Uterus (tissue), 4 donors: ENCODE results near the gene WDR88. TPM values are rescaled to one million over a fixed set of nuclear protein-coding genes. Genes with fewer than 3 reads are reported as not detected.
"Not testable (repeated sequence)": the region's sequence is repeated elsewhere in the genome, so short reads cannot be mapped to it uniquely, and the experiment has no call there.

Experiments used
- DNase-seq, 2 donors: peaks; one replicate each; pipeline ENCODE4 v3.0.0-alpha.2; 2019 to 2020
- H3K27ac ChIP-seq, 2 donors: fragments of 200-600 bp; sonication (generic); 1 replicate in 1 of 2; 2 replicates in 1 of 2; pipeline ENCODE4 v1.5.1; 2016 to 2018
- H3K27me3 ChIP-seq, 2 donors: fragments of 200-600 bp; sonication (generic); one replicate each; pipeline ENCODE4 v1.5.1; 2018 to 2019; ENCODE audit warnings: control low read depth in 1 of 2
- H3K36me3 ChIP-seq, 2 donors: fragments of 200-600 bp; sonication (generic); one replicate each; pipeline ENCODE4 v1.5.1; 2019; ENCODE audit warnings: control low read depth in 1 of 2
- H3K4me1 ChIP-seq, 2 donors: fragments of 200-600 bp; sonication (generic); one replicate each; pipeline ENCODE4 v1.5.1; 2018 to 2019; ENCODE audit warnings: control low read depth in 1 of 2
- H3K4me3 ChIP-seq, 2 donors: fragments of 200-600 bp; sonication (generic); 1 replicate in 1 of 2; 2 replicates in 1 of 2; pipeline ENCODE4 v1.5.1; 2018 to 2019; ENCODE audit warnings: mild to moderate bottlenecking in 1 of 2
- H3K9me3 ChIP-seq, 2 donors: fragments of 200-600 bp; sonication (generic); one replicate each; pipeline ENCODE4 v1.5.1; 2019; ENCODE audit warnings: control low read depth in 1 of 2
- POLR2A ChIP-seq, 2 donors: fragments of 450-650 bp; IDR thresholded peaks; one replicate each; pipeline ENCODE4 v1.6.1; 2016; ENCODE audit warnings: antibody characterized with exemption in 2 of 2, mild to moderate bottlenecking in 1 of 2, moderate library complexity in 1 of 2
- intact Hi-C: fragments of 100-400 bp; cut with DNase I; formaldehyde crosslinking; loops from one replicate; pipeline ENCODE4 v1.15.1; 2023; ENCODE audit warnings: low total_unique reads
- total RNA-seq, 4 donors: library from RNA; depleted of rRNA in 3 of 4; stranded (reverse); fragments of >200 nt in 3 of 4; gene quantifications; one replicate each; pipeline versions ENCODE4 v1.1.0 to v1.2.4, GENCODE V29; 2014 to 2023
- TF ChIP-seq, protein P1 (sequence below), 4 experiments: fragments of 200-600 bp in 2 of 4; fragments of 450-650 bp in 2 of 4; sonication (generic) in 2 of 4; IDR thresholded peaks; one replicate each; pipeline ENCODE4 v1.5.1; 2016 to 2019; ENCODE audit warnings: antibody characterized with exemption in 4 of 4, mild to moderate bottlenecking in 2 of 4, moderate library complexity in 1 of 4
- donor health status: DM: yes; HTN: yes; CAD: no.

WDR88 gene
- total RNA-seq, 4 donors from 2014 or later = not detected

DNA sequence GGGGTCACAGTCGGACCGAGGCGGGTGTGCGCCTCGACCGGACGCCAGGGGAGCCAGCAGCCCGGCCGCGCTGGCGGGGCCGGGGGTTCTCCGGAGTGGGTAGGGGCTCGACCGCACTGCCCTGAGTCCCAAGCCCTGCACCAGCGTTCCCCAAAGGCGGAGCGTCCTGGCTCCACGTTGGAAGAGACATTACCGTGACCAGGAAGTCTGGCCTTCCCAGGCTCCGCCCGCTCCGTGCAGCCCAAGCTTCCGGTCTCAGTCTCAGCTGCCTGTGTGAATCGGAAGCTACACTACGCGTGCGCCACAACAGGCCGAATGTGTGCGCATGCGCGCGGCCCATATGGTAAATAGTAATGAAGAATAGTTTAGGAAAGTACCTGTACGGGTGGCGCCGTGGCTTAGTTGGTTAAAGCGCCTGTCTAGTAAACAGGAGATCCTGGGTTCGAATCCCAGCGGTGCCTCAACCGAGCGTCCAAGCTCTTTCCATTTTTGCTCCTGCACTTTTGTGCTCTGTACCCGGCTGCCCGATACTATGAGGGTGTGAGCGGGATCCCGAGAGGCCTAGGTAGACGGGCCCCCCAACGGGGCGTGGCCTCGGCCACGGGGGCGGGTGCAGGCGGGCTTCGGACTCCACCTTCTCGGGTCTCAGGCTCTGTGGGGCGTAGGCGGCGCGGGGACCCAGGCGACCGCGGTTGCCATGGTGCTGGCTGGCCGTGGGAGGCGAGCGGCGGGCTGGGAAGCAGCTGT, 44.9 kb downstream of the WDR88 start:
- peak; percentile 98 to 99 for DNase-seq
- Histone ChIP-seq H3K27me3 (no peaks in the 10 kb centered on the region), H3K27ac (peak overlapping the region; percentile 87 to 88), H3K4me1 (peaks cover 0 to 17% of the 10 kb centered on the region in 2 donors), H3K4me3 (peak overlapping the region; percentile 71 to 95), H3K9me3 (no peaks in the 10 kb centered on the region), H3K36me3 (no peaks in the 10 kb centered on the region)
- peak; percentile 62 to 75 for TF ChIP-seq POLR2A (IDR thresholded peaks at IDR 0.05)
- TF ChIP-seq, protein P1, sequence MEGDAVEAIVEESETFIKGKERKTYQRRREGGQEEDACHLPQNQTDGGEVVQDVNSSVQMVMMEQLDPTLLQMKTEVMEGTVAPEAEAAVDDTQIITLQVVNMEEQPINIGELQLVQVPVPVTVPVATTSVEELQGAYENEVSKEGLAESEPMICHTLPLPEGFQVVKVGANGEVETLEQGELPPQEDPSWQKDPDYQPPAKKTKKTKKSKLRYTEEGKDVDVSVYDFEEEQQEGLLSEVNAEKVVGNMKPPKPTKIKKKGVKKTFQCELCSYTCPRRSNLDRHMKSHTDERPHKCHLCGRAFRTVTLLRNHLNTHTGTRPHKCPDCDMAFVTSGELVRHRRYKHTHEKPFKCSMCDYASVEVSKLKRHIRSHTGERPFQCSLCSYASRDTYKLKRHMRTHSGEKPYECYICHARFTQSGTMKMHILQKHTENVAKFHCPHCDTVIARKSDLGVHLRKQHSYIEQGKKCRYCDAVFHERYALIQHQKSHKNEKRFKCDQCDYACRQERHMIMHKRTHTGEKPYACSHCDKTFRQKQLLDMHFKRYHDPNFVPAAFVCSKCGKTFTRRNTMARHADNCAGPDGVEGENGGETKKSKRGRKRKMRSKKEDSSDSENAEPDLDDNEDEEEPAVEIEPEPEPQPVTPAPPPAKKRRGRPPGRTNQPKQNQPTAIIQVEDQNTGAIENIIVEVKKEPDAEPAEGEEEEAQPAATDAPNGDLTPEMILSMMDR (IDR thresholded peaks at IDR 0.05) = peak in 3 of 4 experiments; percentile 26 to 36 (median 35)
- intact Hi-C loops = no loop called here

DNA sequence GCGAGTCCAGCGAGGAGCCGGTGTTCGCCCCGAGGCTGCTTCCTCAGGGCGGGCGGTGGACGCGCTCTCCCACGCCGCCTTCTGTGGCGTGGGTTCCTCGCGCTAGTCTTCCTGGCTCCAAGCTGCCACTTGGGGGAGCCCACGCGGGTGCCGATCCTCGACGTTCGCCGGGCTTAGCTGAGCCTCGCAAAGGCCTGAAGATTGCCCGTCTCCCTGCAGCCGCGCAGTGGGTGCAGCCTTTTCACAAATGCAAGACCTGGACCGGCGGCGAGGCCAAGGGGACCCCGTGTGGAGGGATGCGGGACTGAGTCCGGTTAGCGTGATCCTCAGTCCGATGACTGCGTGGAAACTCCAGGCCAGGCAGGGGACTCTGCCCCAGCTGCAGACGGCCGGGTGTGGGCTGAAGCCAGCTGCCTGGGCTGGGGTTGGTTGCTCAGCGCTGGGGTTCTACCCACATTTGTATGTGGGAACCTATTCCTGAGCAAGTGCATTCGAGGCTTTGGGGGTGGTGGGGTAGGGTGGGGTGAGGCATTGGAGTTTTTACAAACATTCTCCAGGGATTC, 45.6 kb downstream of the WDR88 start:
- intact Hi-C loops = no loop called here
- H3K27ac ChIP-seq = peak overlapping the region; percentile 87 to 88
- no peak for DNase-seq
- TF ChIP-seq POLR2A (IDR thresholded peaks at IDR 0.05) = no peak
- TF ChIP-seq, protein P1 (IDR thresholded peaks at IDR 0.05) = peak; percentile 35 to 54 (median 46)
- no peaks in the 10 kb centered on the region for H3K27me3 ChIP-seq
- H3K9me3 ChIP-seq = no peaks in the 10 kb centered on the region
- peak overlapping the region; percentile 71 to 95 for H3K4me3 ChIP-seq
- no peaks in the 10 kb centered on the region for H3K36me3 ChIP-seq
- peaks cover 0 to 17% of the 10 kb centered on the region in 2 donors for H3K4me1 ChIP-seq

DNA sequence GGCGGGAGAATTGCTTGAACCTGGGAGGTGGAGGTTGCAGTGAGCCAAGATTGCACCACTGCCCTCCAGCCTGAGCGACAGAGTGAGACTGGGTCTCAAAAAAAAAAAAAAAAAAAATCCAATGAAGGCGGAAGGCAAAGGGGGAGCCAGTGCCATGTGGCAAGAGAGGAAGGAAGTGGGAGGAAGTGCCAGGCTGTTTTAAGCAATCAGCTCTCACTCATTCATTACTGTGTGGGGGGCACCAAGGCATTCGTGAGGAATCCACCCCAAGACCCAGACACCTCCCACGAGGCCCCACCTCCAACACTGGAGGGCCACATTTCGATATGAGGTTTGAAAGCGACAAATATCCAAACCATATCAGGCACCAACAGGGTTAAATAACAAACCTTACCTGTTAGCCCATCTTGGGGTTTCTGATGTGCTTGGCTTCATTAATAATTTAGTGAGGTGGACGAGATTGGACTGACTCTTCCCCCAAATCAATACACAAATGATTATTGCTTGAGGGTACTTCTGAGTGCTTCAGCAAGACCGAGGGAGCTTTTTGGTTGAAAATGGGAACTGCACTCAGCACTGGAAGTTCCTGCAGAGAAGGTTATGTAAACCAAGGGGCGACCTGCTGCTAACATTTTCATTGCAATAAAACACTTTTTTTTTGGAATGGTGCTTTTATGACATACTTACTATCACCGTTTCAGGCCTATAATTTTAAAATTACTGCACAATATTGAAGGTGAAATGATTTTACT, 54.7 kb downstream of the WDR88 start:
- intact Hi-C loops = no loop called here
- no peaks in the 10 kb centered on the region for H3K4me1 ChIP-seq
- H3K27me3 ChIP-seq = no peaks in the 10 kb centered on the region
- H3K9me3 ChIP-seq = no peaks in the 10 kb centered on the region
- H3K27ac ChIP-seq = no peak overlapping the region
- TF ChIP-seq, protein P1 (IDR thresholded peaks at IDR 0.05) = no peak
- no peak for TF ChIP-seq POLR2A (IDR thresholded peaks at IDR 0.05)
- H3K36me3 ChIP-seq = no peaks in the 10 kb centered on the region
- no peak overlapping the region for H3K4me3 ChIP-seq
- DNase-seq = no peak

DNA sequence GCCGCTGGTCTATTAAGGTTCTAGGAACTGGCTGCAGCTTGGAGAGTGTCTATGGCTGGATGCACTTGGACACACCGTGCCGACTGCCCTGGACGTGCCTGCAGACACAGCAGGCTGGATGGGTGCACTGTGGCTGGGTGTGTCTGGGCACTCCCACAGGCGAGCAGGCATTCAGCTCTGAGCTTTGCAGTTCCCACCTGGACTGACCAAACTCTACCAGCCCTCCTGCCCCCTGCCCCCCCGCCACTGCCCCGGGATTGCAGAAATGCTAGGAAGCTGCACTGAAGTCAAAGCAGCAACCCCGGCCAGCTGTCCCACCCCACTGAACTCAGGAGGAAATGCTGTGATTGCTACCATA, 55.2 kb downstream of the WDR88 start:
- TF ChIP-seq, protein P1 (IDR thresholded peaks at IDR 0.05) = no peak
- TF ChIP-seq POLR2A (IDR thresholded peaks at IDR 0.05) = no peak
- Histone ChIP-seq H3K9me3 (no peaks in the 10 kb centered on the region), H3K36me3 (no peaks in the 10 kb centered on the region), H3K27me3 (no peaks in the 10 kb centered on the region), H3K4me1 (no peaks in the 10 kb centered on the region), H3K4me3 (no peak overlapping the region), H3K27ac (no peak overlapping the region)
- no peak for DNase-seq
- intact Hi-C loops = no loop called here

DNA sequence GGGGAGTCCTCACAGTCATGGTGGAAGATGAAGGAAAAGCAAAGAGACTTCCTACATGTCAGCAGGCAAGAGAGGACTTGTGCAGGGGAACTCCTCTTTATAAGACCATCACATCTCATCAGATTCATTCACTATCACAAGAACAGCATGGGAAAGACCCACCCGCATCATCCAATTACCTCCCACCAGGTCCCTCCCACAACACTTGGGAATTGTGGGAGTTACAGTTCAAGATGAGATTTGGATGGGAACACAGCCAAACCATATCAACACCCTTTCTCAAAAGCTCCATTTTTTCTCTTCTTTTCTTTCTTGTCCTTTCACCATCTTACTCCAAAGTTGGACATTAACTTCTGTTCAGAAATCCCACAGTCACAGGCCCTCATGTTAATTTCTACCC, 57.5 kb downstream of the WDR88 start:
- H3K27ac ChIP-seq = no peak overlapping the region
- intact Hi-C loops = no loop called here
- no peak for DNase-seq
- H3K27me3 ChIP-seq = no peaks in the 10 kb centered on the region
- no peaks in the 10 kb centered on the region for H3K36me3 ChIP-seq
- H3K4me1 ChIP-seq = no peaks in the 10 kb centered on the region
- TF ChIP-seq, protein P1 (IDR thresholded peaks at IDR 0.05) = no peak
- TF ChIP-seq POLR2A (IDR thresholded peaks at IDR 0.05) = no peak
- H3K9me3 ChIP-seq = no peaks in the 10 kb centered on the region
- no peak overlapping the region for H3K4me3 ChIP-seq

DNA sequence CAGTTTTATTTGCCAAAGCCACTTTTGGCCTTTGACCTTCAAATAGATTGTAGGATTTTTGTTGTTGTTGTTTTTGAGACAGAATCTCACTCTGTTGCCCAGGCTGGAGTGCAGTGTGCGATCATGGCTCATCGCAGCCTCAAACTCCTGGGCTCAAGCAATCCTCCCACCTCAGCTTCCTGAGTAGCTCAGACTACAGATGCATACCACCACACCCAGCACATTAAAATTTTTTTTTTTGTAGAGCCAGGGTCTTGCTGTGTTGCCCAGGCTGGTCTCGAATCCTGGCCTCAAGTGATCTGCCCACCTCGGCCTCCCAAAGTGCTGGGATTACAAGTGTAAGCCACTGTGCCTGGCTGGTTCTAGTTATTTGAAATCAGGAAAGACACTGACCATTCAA, 59.2 kb downstream of the WDR88 start:
- H3K4me1 ChIP-seq, H3K27me3 ChIP-seq, DNase-seq, H3K36me3 ChIP-seq, H3K9me3 ChIP-seq, intact Hi-C loops, H3K27ac ChIP-seq, H3K4me3 ChIP-seq: not testable (repeated sequence)
